HUES48 (cell line): Measurements from ENCODE around the gene SOAT2.

Experiments used
- H3K27ac ChIP-seq: one replicate; pipeline ENCODE4 v1.7.0; 2013; ENCODE audit warnings: low read depth, low read length, inconsistent platforms
- H3K27me3 ChIP-seq: 2 replicates; pipeline ENCODE4 v1.6.1; 2013; ENCODE audit warnings: mild to moderate bottlenecking, low read length; ENCODE audit not compliant: control insufficient read depth, insufficient read depth
- H3K36me3 ChIP-seq: 2 replicates; pipeline ENCODE4 v1.6.1; 2013; ENCODE audit warnings: low read length; ENCODE audit not compliant: control insufficient read depth, insufficient read depth
- H3K4me1 ChIP-seq: 2 replicates; pipeline ENCODE4 v1.6.1; 2013; ENCODE audit warnings: mild to moderate bottlenecking, low read length; ENCODE audit not compliant: control insufficient read depth, insufficient read depth
- H3K4me3 ChIP-seq: 2 replicates; pipeline ENCODE4 v1.5.1; 2013; ENCODE audit warnings: mild to moderate bottlenecking, low read depth, low read length
- H3K9ac ChIP-seq: 2 replicates; pipeline ENCODE4 v1.6.1; 2013; ENCODE audit warnings: mild to moderate bottlenecking, low read depth, low read length, moderate library complexity
- H3K9me3 ChIP-seq: 2 replicates; pipeline ENCODE4 v1.6.1; 2013; ENCODE audit warnings: low read length; ENCODE audit not compliant: control insufficient read depth, insufficient read depth

Gene SOAT2

DNA sequence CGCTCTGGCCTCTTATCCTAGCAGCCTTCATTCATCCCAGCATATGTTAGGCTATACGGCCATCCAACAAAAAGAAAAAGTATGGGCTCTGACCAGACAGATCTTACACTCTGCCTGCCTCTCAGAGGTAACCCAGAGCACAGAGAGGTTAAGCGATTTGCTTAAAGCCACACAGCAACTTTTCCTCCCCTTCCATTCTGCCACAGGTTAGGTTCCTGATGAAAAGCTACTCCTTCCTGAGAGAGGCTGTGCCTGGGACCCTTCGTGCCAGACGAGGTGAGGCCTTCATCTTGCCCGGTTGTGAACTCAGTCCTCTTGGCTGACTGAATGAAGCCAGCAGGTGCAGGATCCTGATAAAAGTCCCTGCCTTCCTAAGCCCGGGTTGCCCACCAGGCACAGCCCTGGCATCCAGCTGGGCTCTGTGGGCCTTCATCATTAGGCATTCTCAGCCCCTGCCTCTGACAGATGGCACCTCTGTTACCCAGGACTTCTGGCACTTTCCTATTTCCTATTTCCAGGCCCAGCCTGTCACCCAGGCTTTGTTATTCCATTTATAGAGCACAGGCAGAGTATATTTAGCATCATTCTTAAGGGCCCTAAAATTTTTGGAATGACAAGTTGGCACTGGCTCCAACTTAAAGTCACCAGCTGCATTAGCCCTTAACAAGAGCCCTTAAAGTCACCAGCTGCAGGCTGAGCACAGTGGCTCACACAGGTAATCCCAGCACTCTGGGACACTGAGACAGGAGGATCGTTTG is 12.8 kb downstream of the SOAT2 start:
- H3K36me3 ChIP-seq, result no peaks in the 10 kb centered on the region
- no peak overlapping the region for H3K27ac ChIP-seq
- no peaks in the 10 kb centered on the region for H3K9me3 ChIP-seq
- H3K4me1 ChIP-seq, result no peaks in the 10 kb centered on the region
- H3K4me3 ChIP-seq, result no peak overlapping the region
- no peak overlapping the region for H3K9ac ChIP-seq
- H3K27me3 ChIP-seq, result no peaks in the 10 kb centered on the region

DNA sequence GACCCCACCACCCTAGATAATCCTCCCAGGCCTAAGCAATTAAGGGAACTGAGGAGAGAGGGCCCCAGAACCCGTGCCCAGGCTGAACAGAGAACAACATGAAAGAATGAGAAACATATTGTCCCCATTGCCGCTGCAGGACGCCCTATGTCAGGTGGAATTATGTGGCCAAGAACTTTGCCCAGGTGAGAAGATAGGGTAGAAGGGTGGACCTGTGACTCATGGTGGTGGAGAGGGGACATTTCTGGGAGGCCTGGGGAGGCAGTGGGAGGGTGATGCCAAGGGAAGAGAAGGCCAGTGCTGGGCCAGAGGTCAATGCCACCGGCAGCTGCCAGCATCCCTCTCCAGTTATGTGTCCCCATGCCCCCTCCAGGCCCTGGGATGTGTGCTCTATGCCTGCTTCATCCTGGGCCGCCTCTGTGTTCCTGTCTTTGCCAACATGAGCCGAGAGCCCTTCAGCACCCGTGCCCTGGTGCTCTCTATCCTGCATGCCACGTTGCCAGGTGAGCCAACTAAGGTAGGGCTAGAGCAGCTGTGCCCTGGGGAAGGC is 15.5 kb downstream of the SOAT2 start:
- Histone ChIP-seq H3K36me3 (no peaks in the 10 kb centered on the region), H3K27ac (no peak overlapping the region), H3K9me3 (no peaks in the 10 kb centered on the region), H3K4me1 (no peaks in the 10 kb centered on the region), H3K4me3 (no peak overlapping the region), H3K27me3 (no peaks in the 10 kb centered on the region), H3K9ac (no peak overlapping the region)

DNA sequence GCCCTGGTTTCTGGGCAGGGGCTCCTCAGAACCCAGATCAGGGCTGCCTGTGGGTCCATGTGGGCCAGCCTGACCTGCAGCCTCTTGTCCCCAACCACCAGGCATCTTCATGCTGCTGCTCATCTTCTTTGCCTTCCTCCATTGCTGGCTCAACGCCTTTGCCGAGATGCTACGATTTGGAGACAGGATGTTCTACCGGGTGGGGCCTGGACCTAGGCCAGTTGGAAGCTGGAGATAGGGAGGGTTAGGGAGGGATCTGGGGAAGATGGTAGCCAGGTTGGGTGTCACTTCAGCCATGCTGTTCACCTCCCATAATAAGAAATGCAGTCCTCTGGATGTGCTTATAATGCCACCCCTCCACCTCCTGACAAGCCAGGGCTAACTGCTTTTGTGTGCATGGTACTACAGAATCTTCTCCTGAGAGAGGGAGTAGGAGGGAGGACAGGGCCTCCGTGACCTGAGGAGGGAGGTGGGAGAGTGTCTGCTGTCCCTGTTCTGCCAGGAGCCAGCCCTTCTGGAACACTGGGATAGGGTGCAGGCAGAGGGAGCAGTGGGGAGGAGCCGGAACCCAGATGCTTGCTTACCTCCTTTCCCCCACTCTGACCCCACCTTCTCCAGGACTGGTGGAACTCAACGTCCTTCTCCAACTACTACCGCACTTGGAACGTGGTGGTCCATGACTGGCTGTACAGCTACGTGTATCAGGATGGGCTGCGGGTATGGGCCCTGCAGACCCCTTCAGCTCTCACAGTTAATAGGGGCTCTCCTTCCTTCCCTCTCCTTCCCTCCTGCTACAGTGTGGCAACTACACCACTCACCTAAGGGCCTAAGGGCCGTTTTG is 17.6 kb downstream of the SOAT2 start:
- Histone ChIP-seq H3K9me3 (no peaks in the 10 kb centered on the region), H3K4me3 (no peak overlapping the region), H3K9ac (no peak overlapping the region), H3K36me3 (no peaks in the 10 kb centered on the region), H3K27me3 (no peaks in the 10 kb centered on the region), H3K27ac (no peak overlapping the region), H3K4me1 (no peaks in the 10 kb centered on the region)

DNA sequence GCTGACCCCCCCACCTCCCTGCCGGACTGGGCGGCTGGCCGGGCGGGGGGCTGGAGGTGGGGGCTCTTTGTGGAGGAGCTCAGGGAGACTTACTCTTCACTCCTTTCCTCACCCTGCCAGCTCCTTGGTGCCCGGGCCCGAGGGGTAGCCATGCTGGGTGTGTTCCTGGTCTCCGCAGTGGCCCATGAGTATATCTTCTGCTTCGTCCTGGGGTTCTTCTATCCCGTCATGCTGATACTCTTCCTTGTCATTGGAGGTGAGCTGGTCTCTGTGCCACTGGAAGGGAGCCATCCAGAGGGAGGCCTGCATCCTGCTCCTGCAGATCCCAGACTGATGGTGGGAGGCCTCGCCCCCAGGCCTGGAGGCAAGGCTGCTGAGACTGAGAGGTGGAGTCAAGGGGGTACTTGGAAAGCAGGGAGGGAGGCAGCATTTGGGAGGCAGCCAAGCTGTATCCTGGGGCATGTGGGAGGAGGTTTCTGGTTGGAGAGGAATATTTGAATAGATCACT is 19.7 kb downstream of the SOAT2 start:
- Histone ChIP-seq H3K4me1 (no peaks in the 10 kb centered on the region), H3K36me3 (no peaks in the 10 kb centered on the region), H3K27ac (no peak overlapping the region), H3K9ac (no peak overlapping the region), H3K27me3 (no peaks in the 10 kb centered on the region), H3K4me3 (no peak overlapping the region), H3K9me3 (no peaks in the 10 kb centered on the region)

DNA sequence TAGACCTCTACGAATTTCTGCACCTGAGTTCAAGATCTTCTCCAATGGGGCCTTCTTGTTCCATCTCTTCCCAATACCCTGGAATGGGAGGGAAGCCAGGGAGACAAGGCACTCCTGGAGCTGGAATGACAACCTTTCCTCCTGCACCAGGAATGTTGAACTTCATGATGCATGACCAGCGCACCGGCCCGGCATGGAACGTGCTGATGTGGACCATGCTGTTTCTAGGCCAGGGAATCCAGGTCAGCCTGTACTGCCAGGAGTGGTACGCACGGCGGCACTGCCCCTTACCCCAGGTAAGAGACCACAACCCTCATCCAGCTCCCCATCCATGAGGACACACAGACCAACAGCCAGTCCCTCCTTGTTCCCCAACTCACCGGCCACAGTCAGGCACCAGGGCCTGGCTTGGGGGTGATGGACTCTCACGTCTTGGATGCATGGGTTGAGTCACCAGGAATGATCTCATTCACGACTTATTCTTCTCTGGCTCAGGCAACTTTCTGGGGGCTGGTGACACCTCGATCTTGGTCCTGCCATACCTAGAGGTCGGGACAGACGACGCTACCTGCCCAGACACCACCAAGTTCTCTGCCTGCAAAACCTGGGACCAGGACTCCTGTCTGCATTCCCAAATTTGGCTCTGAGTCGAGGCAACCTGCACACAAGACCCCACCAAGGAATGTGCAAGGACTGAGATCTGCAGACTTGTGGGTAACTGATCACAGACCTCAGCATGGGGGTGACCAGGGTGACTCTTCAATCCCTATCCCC is 20.5 kb downstream of the SOAT2 start:
- Histone ChIP-seq H3K9ac (no peak overlapping the region), H3K9me3 (no peaks in the 10 kb centered on the region), H3K4me1 (no peaks in the 10 kb centered on the region), H3K27me3 (no peaks in the 10 kb centered on the region), H3K27ac (no peak overlapping the region), H3K36me3 (no peaks in the 10 kb centered on the region), H3K4me3 (no peak overlapping the region)

DNA sequence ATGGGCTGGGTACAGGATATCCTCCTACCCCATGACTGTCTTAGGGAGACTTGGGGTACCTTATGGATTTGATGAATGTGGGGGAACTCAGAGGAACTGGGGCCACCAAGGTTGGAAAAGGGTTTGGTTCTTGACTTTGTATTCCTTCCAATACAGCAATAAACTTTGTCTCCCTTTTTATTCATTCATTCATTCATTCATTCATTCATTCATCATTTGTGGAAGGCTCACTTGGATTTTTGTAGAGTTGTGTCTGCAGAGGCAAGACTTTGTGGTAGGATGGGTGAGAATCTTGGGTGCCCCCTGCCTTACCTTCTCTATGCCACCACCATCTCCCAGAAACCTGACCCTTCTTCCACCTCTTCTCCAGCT is 21.1 kb downstream of the SOAT2 start:
- H3K4me3 ChIP-seq, result no peak overlapping the region
- no peak overlapping the region for H3K9ac ChIP-seq
- no peaks in the 10 kb centered on the region for H3K27me3 ChIP-seq
- H3K27ac ChIP-seq, result no peak overlapping the region
- no peaks in the 10 kb centered on the region for H3K36me3 ChIP-seq
- no peaks in the 10 kb centered on the region for H3K4me1 ChIP-seq
- no peaks in the 10 kb centered on the region for H3K9me3 ChIP-seq

DNA sequence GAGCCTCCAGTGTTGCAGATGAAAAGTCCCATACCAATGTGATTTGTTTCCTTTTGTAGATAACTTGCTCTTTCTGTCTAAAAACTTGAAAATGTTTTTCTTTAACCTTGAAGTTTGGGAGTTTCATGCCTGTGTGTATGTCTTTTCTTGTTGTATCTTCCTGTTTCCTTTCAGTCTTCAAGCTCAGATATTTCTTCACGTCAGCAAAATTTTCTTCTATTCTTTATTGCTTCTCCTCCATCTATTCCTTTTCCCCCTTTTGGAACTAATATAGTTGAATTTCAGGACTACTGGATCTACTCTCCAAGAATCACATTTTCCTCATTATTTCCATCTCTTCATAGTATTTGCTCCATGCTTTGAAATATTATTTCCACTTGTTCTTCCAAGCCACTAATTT is 23.9 kb downstream of the SOAT2 start:
- Histone ChIP-seq H3K27me3 (no peaks in the 10 kb centered on the region), H3K9me3 (no peaks in the 10 kb centered on the region), H3K4me1 (no peaks in the 10 kb centered on the region), H3K36me3 (no peaks in the 10 kb centered on the region), H3K9ac (no peak overlapping the region), H3K4me3 (no peak overlapping the region), H3K27ac (no peak overlapping the region)

DNA sequence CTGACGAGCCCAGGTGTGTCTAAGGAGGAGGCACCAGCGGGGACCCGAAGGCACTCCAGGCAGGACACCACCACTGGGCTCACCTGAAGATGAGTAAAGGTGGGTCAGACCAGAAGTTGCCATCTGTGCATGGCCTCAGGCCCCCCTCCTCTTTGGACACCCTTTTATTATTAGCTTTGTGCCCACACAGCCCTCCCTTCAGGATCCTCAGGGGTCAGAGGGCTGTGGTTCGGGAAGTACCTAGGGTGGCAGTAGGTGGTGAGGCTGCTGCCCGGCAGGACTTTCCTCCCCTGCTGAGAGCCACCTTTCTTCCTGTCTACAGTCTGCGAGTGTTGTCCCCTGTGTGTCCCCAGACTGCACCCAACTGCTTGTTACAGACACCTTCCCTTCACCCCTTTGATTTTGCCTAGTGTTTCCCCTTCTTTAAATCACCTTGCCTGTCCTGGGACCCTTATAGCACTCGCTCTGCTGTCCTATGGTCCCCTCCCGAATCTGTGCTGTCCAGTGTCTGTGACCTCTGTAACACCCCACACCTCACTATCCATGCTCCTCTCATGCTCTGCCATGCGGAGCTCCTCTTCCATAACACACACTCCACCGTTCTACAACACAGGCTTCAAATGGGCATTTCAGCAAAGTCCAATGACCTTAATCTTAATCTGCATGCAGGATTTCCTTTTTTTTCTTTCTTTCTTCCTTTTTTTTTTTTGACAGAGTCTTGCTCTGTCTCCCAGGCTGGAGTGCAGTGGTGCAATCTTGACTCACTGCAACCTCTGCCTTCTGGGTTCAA is 25.7 kb downstream of the SOAT2 start:
- no peaks in the 10 kb centered on the region for H3K4me1 ChIP-seq
- no peaks in the 10 kb centered on the region for H3K9me3 ChIP-seq
- H3K27ac ChIP-seq, result no peak overlapping the region
- H3K27me3 ChIP-seq, result no peaks in the 10 kb centered on the region
- H3K36me3 ChIP-seq, result no peaks in the 10 kb centered on the region
- H3K4me3 ChIP-seq, result no peak overlapping the region
- no peak overlapping the region for H3K9ac ChIP-seq

DNA sequence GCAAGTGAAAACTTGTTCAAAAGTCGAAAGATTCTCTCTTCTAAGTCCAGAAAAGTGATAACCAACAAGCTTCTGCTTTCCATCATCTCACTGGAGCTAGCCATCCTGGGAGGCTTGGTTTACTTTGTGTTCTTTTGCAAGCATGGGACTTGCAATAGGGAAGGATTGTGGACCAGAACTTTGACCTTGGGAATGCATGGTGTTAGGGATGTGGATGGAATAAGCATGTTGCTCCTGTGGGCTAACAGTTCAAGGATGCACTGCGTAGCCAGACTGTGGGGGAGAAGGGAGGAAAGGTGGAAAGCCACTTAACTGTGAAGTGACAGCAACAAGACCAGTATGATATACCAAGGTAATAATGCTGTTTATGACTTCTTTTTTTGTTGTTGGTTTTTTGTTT is 28.6 kb downstream of the SOAT2 start:
- Histone ChIP-seq H3K4me3 (no peak overlapping the region), H3K9me3 (no peaks in the 10 kb centered on the region), H3K27me3 (no peaks in the 10 kb centered on the region), H3K4me1 (no peaks in the 10 kb centered on the region), H3K9ac (no peak overlapping the region), H3K27ac (no peak overlapping the region), H3K36me3 (no peaks in the 10 kb centered on the region)

DNA sequence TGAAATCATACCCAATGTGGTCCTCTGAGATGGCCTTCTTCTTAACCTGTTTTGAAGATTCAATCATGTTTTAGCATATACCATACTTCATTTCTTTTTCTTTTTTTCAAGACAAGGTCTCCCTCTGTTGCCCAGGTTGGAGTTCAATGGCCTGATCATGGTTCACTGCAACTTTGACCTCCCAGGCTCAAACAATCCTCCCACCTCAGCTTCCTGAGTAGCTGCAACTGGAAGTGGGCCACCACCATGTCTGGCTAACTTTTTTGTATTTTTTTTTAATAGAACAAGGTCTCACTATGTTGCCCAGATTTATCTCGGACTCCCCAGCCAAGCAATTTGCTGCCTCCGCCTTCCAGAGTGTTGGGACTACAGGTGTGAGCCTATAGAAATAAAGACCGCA is 30.4 kb downstream of the SOAT2 start:
- H3K4me3 ChIP-seq, result no peak overlapping the region
- no peaks in the 10 kb centered on the region for H3K36me3 ChIP-seq
- H3K27me3 ChIP-seq, result no peaks in the 10 kb centered on the region
- H3K9me3 ChIP-seq, result peaks cover 3% of the 10 kb centered on the region; the same call in 1 of the 2 replicates
- no peak overlapping the region for H3K9ac ChIP-seq
- no peaks in the 10 kb centered on the region for H3K4me1 ChIP-seq
- no peak overlapping the region for H3K27ac ChIP-seq
